HCT116 (cell line): Measurements from ENCODE around the gene CSPG4. TPM values are rescaled to one million over a fixed set of nuclear protein-coding genes. Genes with fewer than 3 reads are reported as not detected.

Experiments used
- ATAC-seq: fragments of 200-7000 bp; cut with Tn5 transposase; 2 replicates; pipeline ENCODE4 v1.9.1; 2020; ENCODE audit warnings: mild to moderate bottlenecking, moderate library complexity
- BruUV-seq: library from RNA; stranded (reverse); fragments of 400-500 nt; replicated peaks from 2 replicates; lab custom pipeline; 2021; lab: Mats Ljungman, UMichigan
- CTCF ChIA-PET: fragments of 300-600 bp; sonication (Branson Sonifier 250); formaldehyde crosslinking; loops from one replicate; lab custom pipeline; 2021; ENCODE audit warnings: antibody characterized with exemption; lab: Charles Lee
- POLR2A ChIA-PET: fragments of 300-600, 350-600 bp; sonication (Branson Sonifier 250); formaldehyde crosslinking; loops from one replicate; lab custom pipeline; 2021; ENCODE audit warnings: antibody characterized with exemption; lab: Charles Lee
- RAD21 ChIA-PET, 2 experiments: fragments of 300-600 bp; sonication (Branson Sonifier 250); formaldehyde crosslinking; loops; one replicate each; lab custom pipeline; 2023; ENCODE audit warnings: low total read pairs in 2 of 2; ENCODE audit not compliant: uncharacterized antibody in 2 of 2, unreplicated experiment in 2 of 2, low non-redundant PET in 1 of 2; lab: Charles Lee
- DNase-seq: peaks from one replicate; pipeline ENCODE4 v3.0.0-alpha.2; 2010; ENCODE audit warnings: low read depth, low spot score
- H2AFZ ChIP-seq: fragments of 200-600 bp; shearing (Covaris generic), sonication (generic); 2 replicates; pipeline ENCODE4 v1.6.1; 2017; ENCODE audit warnings: low read depth, mixed run types, mixed read lengths, antibody characterized with exemption, low read length; ENCODE audit not compliant: poor library complexity, severe bottlenecking
- H3K27ac ChIP-seq: 2 replicates; pipeline ENCODE4 v1.5.1; 2012; ENCODE audit warnings: low read depth, low read length
- H3K27me3 ChIP-seq: fragments of 200-600 bp; sonication (generic); 2 replicates; pipeline ENCODE4 v1.6.1; 2016; ENCODE audit warnings: mixed run types, low read length, mixed read lengths; ENCODE audit not compliant: insufficient read depth
- H3K36me3 ChIP-seq, 2 experiments: fragments of 200-500 bp in 1 of 2; fragments of 200-600 bp in 1 of 2; sonication (Bioruptor generic) in 1 of 2; sonication (generic) in 1 of 2; 2 replicates each; pipeline versions ENCODE4 v1.5.1 to v1.6.1; 2014 to 2016; ENCODE audit warnings: low read length in 2 of 2, inconsistent platforms in 1 of 2, mixed read lengths in 1 of 2, mixed run types in 1 of 2; ENCODE audit not compliant: insufficient read depth in 2 of 2, control insufficient read depth in 1 of 2
- H3K4me1 ChIP-seq, 2 experiments: fragments of 200-600 bp in 1 of 2; sonication (generic) in 1 of 2; 2 replicates each; pipeline versions ENCODE4 v1.5.1 to v1.6.1; 2012 to 2017; ENCODE audit warnings: low read length in 2 of 2, inconsistent platforms in 1 of 2, mild to moderate bottlenecking in 1 of 2, mixed read lengths in 1 of 2, mixed run types in 1 of 2, moderate library complexity in 1 of 2; ENCODE audit not compliant: insufficient read depth in 2 of 2, control insufficient read depth in 1 of 2
- H3K4me2 ChIP-seq: fragments of 200-600 bp; sonication (generic); 2 replicates; pipeline ENCODE4 v1.6.1; 2017; ENCODE audit warnings: mixed run types, low read length, mixed read lengths
- H3K4me3 ChIP-seq, 2 experiments: fragments of 200-600 bp in 1 of 2; sonication (generic) in 1 of 2; replicated peaks in 1 of 2; 2 replicates each; pipeline ENCODE4 v1.5.1; 2011 to 2016; ENCODE audit warnings: low read length in 2 of 2, control low read depth in 1 of 2, low read depth in 1 of 2, mild to moderate bottlenecking in 1 of 2, mixed read lengths in 1 of 2, mixed run types in 1 of 2
- H3K79me2 ChIP-seq: fragments of 200-600 bp; sonication (generic); 2 replicates; pipeline ENCODE4 v1.6.1; 2017; ENCODE audit warnings: mild to moderate bottlenecking, mixed run types, low read length, moderate library complexity, mixed read lengths; ENCODE audit not compliant: insufficient read depth
- H3K9ac ChIP-seq: fragments of 200-600 bp; sonication (generic); 2 replicates; pipeline ENCODE4 v1.6.1; 2016; ENCODE audit warnings: low read length, mixed read lengths
- H3K9me2 ChIP-seq: fragments of 200-600 bp; sonication (generic), shearing (Covaris generic); 2 replicates; pipeline ENCODE4 v1.6.1; 2017; ENCODE audit warnings: mixed run types, mild to moderate bottlenecking, moderate library complexity; ENCODE audit not compliant: insufficient read depth
- H3K9me3 ChIP-seq, 2 experiments: fragments of 200-500 bp in 1 of 2; fragments of 200-600 bp in 1 of 2; sonication (Bioruptor generic) in 1 of 2; sonication (generic) in 1 of 2; 2 replicates each; pipeline ENCODE4 v1.6.1; 2014 to 2017; ENCODE audit warnings: low read length in 2 of 2, mixed read lengths in 2 of 2, inconsistent platforms in 1 of 2, low read depth in 1 of 2, mild to moderate bottlenecking in 1 of 2, mixed run types in 1 of 2, moderate library complexity in 1 of 2; ENCODE audit not compliant: control insufficient read depth in 1 of 2, insufficient read depth in 1 of 2
- H4K20me1 ChIP-seq: fragments of 200-600 bp; sonication (generic), shearing (Covaris generic); 2 replicates; pipeline ENCODE4 v1.6.1; 2017; ENCODE audit warnings: mixed run types, mild to moderate bottlenecking, moderate library complexity; ENCODE audit not compliant: insufficient read depth
- CBX3 ChIP-seq: IDR thresholded peaks from 2 replicates; pipeline ENCODE4 v1.6.1; 2012; ENCODE audit warnings: low read depth
- CEBPB ChIP-seq: IDR thresholded peaks from 2 replicates; pipeline ENCODE4 v1.6.1; 2012; ENCODE audit warnings: low read depth
- ELF1 ChIP-seq: IDR thresholded peaks from 2 replicates; pipeline ENCODE4 v1.6.1; 2012; ENCODE audit warnings: low read depth, borderline replicate concordance
- EZH2 ChIP-seq: fragments of 200-600 bp; sonication (generic); IDR thresholded peaks from 2 replicates; pipeline ENCODE4 v1.6.1; 2017; ENCODE audit warnings: antibody characterized with exemption, mixed run types
- EZH2phosphoT487 ChIP-seq: fragments of 200-600 bp; IDR thresholded peaks from 2 replicates; pipeline ENCODE4 v1.6.1; 2018; ENCODE audit warnings: antibody characterized with exemption, borderline replicate concordance
- JUND ChIP-seq: IDR thresholded peaks from 2 replicates; pipeline ENCODE4 v1.6.1; 2012
- POLR2A ChIP-seq: IDR thresholded peaks from 2 replicates; pipeline ENCODE4 v1.7.0; 2011; ENCODE audit warnings: borderline replicate concordance; ENCODE audit not compliant: insufficient read depth, insufficient read length; ENCODE audit errors: extremely low read depth
- POLR2AphosphoS5 ChIP-seq: IDR thresholded peaks from 2 replicates; pipeline ENCODE4 v1.6.1; 2011; ENCODE audit warnings: mild to moderate bottlenecking, low read depth, low read length, moderate library complexity
- SIN3A ChIP-seq: IDR thresholded peaks from 2 replicates; pipeline ENCODE4 v1.6.1; 2012; ENCODE audit warnings: low read depth
- SRF ChIP-seq: IDR thresholded peaks from 2 replicates; pipeline ENCODE4 v1.6.1; 2012; ENCODE audit warnings: low read depth
- TCF7L2 ChIP-seq: IDR thresholded peaks from 2 replicates; pipeline ENCODE4 v1.7.0; 2011; ENCODE audit warnings: borderline replicate concordance, inconsistent platforms; ENCODE audit not compliant: insufficient read depth, insufficient read length; ENCODE audit errors: extremely low read depth
- YY1 ChIP-seq: IDR thresholded peaks from 2 replicates; pipeline ENCODE4 v1.6.1; 2011; ENCODE audit warnings: low read length, low read depth, moderate library complexity, mild to moderate bottlenecking; ENCODE audit not compliant: insufficient replicate concordance; ENCODE audit errors: extremely low read depth
- ZNF274 ChIP-seq: fragments of 200-500 bp; sonication (Bioruptor generic); IDR thresholded peaks from 2 replicates; pipeline ENCODE4 v1.6.1; 2014; ENCODE audit warnings: mild to moderate bottlenecking, low read depth, low read length, inconsistent platforms
- intact Hi-C: fragments of 100-400 bp; cut with micrococcal nuclease; formaldehyde crosslinking; loops from 2 replicates; pipeline ENCODE4 v1.10.0; 2022
- total RNA-seq: library from RNA; stranded (reverse); gene quantifications from one replicate; pipeline ENCODE4 v1.2.1, GENCODE V29; 2021; ENCODE audit not compliant: unreplicated experiment
- TF ChIP-seq, protein P1 (sequence below): IDR thresholded peaks from 2 replicates; pipeline ENCODE4 v1.6.1; 2011; ENCODE audit warnings: mild to moderate bottlenecking, low read length, moderate library complexity; ENCODE audit not compliant: insufficient replicate concordance; ENCODE audit errors: extremely low read depth
- TF ChIP-seq, protein P2 (sequence below): IDR thresholded peaks from 2 replicates; pipeline ENCODE4 v1.6.1; 2012
- TF ChIP-seq, protein P3 (sequence below): IDR thresholded peaks from 2 replicates; pipeline ENCODE4 v1.6.1; 2012
- TF ChIP-seq, protein P4 (sequence below), 3 experiments: fragments of 200-600 bp in 1 of 3; sonication (generic) in 1 of 3; IDR thresholded peaks in 2 of 3; conservative IDR thresholded peaks in 1 of 3; 2 replicates each; pipeline ENCODE4 v1.5.1; 2012 to 2017; ENCODE audit warnings: low read depth in 2 of 3, low read length in 2 of 3, antibody characterized with exemption in 1 of 3, borderline replicate concordance in 1 of 3, control low read depth in 1 of 3, mild to moderate bottlenecking in 1 of 3, mixed read lengths in 1 of 3, mixed run types in 1 of 3, moderate library complexity in 1 of 3; ENCODE audit not compliant: insufficient read depth in 1 of 3
- TF ChIP-seq, protein P5 (sequence below): IDR thresholded peaks from 2 replicates; pipeline ENCODE4 v1.6.1; 2012; ENCODE audit warnings: low read depth

The CSPG4 gene
- total RNA-seq, 1 experiment from 2014 or later = 18.1 TPM

DNA sequence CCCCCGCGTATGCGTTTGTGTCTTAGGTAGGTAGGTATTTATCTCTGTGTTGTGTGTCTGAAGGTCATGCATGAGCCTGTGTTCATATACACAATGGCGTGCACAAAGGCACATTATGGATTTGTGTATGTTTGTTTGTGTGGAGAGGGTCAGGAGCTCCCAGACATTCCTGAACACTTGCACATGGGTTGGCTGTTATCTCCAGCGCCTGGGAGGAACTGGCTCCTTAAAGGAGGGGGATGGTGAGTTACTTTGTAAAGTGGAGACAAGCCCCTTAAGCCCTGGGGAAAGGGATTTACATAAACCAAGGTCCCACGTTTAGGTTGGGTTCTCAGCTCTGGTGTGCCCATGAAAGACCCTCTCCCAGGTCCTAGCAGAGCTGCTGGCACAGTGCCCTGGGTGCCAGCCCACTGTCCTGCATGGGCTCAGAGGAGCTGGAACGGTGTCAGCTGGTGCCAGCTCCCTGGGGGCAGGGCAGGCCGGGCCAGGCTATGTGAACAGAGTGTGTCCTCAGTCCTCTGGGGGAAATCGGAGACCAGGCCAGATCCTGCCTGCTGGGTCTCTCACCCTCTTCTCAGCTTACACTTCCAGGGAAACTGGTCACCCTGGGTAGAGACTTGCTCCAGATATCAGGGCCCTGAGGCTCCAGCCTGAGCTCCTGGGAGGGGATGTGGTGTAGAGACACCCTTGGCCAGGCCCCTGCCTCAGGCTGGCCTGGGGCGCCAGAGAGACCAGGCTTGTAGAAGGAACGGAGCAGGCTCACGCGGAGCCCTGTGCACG lies 39.8 kb downstream of the CSPG4 start:
- intact Hi-C loops = no loop called here
- Histone ChIP-seq H2AFZ (no peak overlapping the region), H3K4me2 (peak overlapping the region; percentile 47), H3K79me2 (no peaks in the 10 kb centered on the region), H3K27ac (no peak overlapping the region; the same call in 1 of the 2 replicates), H3K9me3 (no peaks in the 10 kb centered on the region), H3K9me2 (no peaks in the 10 kb centered on the region), H3K4me3 (no peak overlapping the region; a peak in 1 of 4 replicates), H3K36me3 (no peaks in the 10 kb centered on the region), H3K9ac (peak overlapping the region; percentile 34), H4K20me1 (no peaks in the 10 kb centered on the region), H3K4me1 (peaks cover 33 to 62% of the 10 kb centered on the region in 2 experiments), H3K27me3 (no peaks in the 10 kb centered on the region)
- BruUV-seq = no TSS peak
- RAD21 ChIA-PET = interaction anchor here in 1 of 2 experiments (1.2 kb wide), 1 partner anchor 31 kb away, joined by 3 read pairs; no protein-coding TSS in a partner anchor
- CTCF ChIA-PET = interaction anchor here (1.2 kb wide), 1 partner anchor 14 kb away, joined by 4 read pairs; no protein-coding TSS in a partner anchor
- ATAC-seq (no peak), DNase-seq (no peak)
- POLR2A ChIA-PET = interaction anchor here (0.6 kb wide), 1 partner anchor 217 kb away, joined by 3 read pairs; no protein-coding TSS in a partner anchor
- TF ChIP-seq CEBPB (no peak), YY1 (no peak), SRF (no peak), POLR2A (no peak), ELF1 (no peak), POLR2AphosphoS5 (no peak; the same call in 1 of the 2 replicates), SIN3A (no peak), EZH2phosphoT487 (no peak), JUND (no peak), TCF7L2 (no peak), EZH2 (no peak), CBX3 (no peak), ZNF274 (no peak)
- TF ChIP-seq, protein P1, sequence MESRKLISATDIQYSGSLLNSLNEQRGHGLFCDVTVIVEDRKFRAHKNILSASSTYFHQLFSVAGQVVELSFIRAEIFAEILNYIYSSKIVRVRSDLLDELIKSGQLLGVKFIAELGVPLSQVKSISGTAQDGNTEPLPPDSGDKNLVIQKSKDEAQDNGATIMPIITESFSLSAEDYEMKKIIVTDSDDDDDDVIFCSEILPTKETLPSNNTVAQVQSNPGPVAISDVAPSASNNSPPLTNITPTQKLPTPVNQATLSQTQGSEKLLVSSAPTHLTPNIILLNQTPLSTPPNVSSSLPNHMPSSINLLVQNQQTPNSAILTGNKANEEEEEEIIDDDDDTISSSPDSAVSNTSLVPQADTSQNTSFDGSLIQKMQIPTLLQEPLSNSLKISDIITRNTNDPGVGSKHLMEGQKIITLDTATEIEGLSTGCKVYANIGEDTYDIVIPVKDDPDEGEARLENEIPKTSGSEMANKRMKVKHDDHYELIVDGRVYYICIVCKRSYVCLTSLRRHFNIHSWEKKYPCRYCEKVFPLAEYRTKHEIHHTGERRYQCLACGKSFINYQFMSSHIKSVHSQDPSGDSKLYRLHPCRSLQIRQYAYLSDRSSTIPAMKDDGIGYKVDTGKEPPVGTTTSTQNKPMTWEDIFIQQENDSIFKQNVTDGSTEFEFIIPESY = no peak
- TF ChIP-seq, protein P2, sequence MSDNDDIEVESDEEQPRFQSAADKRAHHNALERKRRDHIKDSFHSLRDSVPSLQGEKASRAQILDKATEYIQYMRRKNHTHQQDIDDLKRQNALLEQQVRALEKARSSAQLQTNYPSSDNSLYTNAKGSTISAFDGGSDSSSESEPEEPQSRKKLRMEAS = no peak
- TF ChIP-seq, protein P3, sequence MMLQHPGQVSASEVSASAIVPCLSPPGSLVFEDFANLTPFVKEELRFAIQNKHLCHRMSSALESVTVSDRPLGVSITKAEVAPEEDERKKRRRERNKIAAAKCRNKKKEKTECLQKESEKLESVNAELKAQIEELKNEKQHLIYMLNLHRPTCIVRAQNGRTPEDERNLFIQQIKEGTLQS = no peak
- TF ChIP-seq, protein P4, sequence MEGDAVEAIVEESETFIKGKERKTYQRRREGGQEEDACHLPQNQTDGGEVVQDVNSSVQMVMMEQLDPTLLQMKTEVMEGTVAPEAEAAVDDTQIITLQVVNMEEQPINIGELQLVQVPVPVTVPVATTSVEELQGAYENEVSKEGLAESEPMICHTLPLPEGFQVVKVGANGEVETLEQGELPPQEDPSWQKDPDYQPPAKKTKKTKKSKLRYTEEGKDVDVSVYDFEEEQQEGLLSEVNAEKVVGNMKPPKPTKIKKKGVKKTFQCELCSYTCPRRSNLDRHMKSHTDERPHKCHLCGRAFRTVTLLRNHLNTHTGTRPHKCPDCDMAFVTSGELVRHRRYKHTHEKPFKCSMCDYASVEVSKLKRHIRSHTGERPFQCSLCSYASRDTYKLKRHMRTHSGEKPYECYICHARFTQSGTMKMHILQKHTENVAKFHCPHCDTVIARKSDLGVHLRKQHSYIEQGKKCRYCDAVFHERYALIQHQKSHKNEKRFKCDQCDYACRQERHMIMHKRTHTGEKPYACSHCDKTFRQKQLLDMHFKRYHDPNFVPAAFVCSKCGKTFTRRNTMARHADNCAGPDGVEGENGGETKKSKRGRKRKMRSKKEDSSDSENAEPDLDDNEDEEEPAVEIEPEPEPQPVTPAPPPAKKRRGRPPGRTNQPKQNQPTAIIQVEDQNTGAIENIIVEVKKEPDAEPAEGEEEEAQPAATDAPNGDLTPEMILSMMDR (IDR thresholded peaks at IDR 0.05 in 2 of 3, conservative IDR thresholded peaks at IDR 0.05 in 1 of 3; ENCODE audit: borderline replicate concordance in 1 of 3, insufficient read depth in 1 of 3, low read depth in 2 of 3, low read length in 2 of 3) = no peak
- TF ChIP-seq, protein P5, sequence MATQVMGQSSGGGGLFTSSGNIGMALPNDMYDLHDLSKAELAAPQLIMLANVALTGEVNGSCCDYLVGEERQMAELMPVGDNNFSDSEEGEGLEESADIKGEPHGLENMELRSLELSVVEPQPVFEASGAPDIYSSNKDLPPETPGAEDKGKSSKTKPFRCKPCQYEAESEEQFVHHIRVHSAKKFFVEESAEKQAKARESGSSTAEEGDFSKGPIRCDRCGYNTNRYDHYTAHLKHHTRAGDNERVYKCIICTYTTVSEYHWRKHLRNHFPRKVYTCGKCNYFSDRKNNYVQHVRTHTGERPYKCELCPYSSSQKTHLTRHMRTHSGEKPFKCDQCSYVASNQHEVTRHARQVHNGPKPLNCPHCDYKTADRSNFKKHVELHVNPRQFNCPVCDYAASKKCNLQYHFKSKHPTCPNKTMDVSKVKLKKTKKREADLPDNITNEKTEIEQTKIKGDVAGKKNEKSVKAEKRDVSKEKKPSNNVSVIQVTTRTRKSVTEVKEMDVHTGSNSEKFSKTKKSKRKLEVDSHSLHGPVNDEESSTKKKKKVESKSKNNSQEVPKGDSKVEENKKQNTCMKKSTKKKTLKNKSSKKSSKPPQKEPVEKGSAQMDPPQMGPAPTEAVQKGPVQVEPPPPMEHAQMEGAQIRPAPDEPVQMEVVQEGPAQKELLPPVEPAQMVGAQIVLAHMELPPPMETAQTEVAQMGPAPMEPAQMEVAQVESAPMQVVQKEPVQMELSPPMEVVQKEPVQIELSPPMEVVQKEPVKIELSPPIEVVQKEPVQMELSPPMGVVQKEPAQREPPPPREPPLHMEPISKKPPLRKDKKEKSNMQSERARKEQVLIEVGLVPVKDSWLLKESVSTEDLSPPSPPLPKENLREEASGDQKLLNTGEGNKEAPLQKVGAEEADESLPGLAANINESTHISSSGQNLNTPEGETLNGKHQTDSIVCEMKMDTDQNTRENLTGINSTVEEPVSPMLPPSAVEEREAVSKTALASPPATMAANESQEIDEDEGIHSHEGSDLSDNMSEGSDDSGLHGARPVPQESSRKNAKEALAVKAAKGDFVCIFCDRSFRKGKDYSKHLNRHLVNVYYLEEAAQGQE = no peak
